Spleen (tissue), 11 donors: ENCODE measurements around the gene EFNA5. TPM values are rescaled to one million over a fixed set of nuclear protein-coding genes. Genes with fewer than 3 reads are reported as not detected.

Experiments
- DNase-seq: peaks from one replicate; pipeline ENCODE4 v3.0.0-alpha.2; 2020
- H3K27ac ChIP-seq, 8 donors: fragments of 200-600 bp; sonication (generic) in 7 of 8; 1 replicate in 4 of 8; 2 replicates in 4 of 8; pipeline versions ENCODE4 v1.5.0 to v1.8.0; 2016 to 2021; ENCODE audit warnings: inconsistent platforms in 4 of 8, mild to moderate bottlenecking in 4 of 8, moderate library complexity in 1 of 8
- H3K27me3 ChIP-seq, 7 donors: fragments of 200-600 bp; sonication (generic) in 6 of 7; replicated peaks in 1 of 7; 1 replicate in 4 of 7; 2 replicates in 3 of 7; pipeline versions ENCODE4 v1.5.0 to v1.8.0; 2016 to 2021; ENCODE audit warnings: inconsistent platforms in 3 of 7, mild to moderate bottlenecking in 1 of 7
- H3K36me3 ChIP-seq, 6 donors: fragments of 200-600 bp; sonication (generic) in 5 of 6; 1 replicate in 4 of 6; 2 replicates in 2 of 6; pipeline versions ENCODE4 v1.5.0 to v1.8.0; 2016 to 2021; ENCODE audit warnings: inconsistent platforms in 2 of 6
- H3K4me1 ChIP-seq, 6 donors: fragments of 200-600 bp; sonication (generic) in 5 of 6; 1 replicate in 3 of 6; 2 replicates in 3 of 6; pipeline versions ENCODE4 v1.5.0 to v1.8.0; 2016 to 2021; ENCODE audit warnings: inconsistent platforms in 3 of 6
- H3K4me3 ChIP-seq, 8 donors: fragments of 200-600 bp; sonication (generic) in 7 of 8; 1 replicate in 4 of 8; 2 replicates in 4 of 8; pipeline versions ENCODE4 v1.5.0 to v1.8.0; 2016 to 2021; ENCODE audit warnings: inconsistent platforms in 4 of 8, mild to moderate bottlenecking in 4 of 8, moderate library complexity in 2 of 8
- H3K9me3 ChIP-seq, 8 donors: fragments of 200-600 bp; sonication (generic) in 7 of 8; 1 replicate in 4 of 8; 2 replicates in 4 of 8; pipeline versions ENCODE4 v1.5.0 to v1.8.0; 2016 to 2021; ENCODE audit warnings: inconsistent platforms in 4 of 8
- POLR2A ChIP-seq, 3 donors: fragments of 450-650 bp; IDR thresholded peaks; one replicate each; pipeline ENCODE4 v1.5.1; 2017; ENCODE audit warnings: antibody characterized with exemption in 3 of 3, mild to moderate bottlenecking in 1 of 3
- POLR2AphosphoS5 ChIP-seq, 3 donors: sonication (generic); formaldehyde crosslinking; IDR thresholded peaks; one replicate each; pipeline ENCODE4 v1.5.1; 2017; ENCODE audit warnings: antibody characterized with exemption in 3 of 3
- WGBS, 5 donors: extraction: QIAGEN DNeasy Blood & Tissue Kit in 3 of 5; methylation state at CpG; one replicate each; pipeline versions ENCODE4 v1.1.5 to v1.1.7; 2013 to 2018; 5-methylcytosine and 5-hydroxymethylcytosine counted together
- intact Hi-C: fragments of 100-400 bp; cut with DNase I; formaldehyde crosslinking; loops from one replicate; pipeline ENCODE4 v1.15.0; 2023; ENCODE audit warnings: low total_unique reads
- polyA plus RNA-seq, 3 donors: library from polyadenylated mRNA; stranded (reverse); fragments of 200-250 nt; gene quantifications; one replicate each; pipeline ENCODE4 v1.2.1, GENCODE V29; 2013
- total RNA-seq, 7 donors: library from RNA; depleted of rRNA in 3 of 7; stranded (reverse); fragments of >200 nt in 3 of 7; fragmentation: NEBNext Ultra II Directional in 4 of 7; extraction: Animal tissue kit (Norgen Biotek cat#: 25700) in 4 of 7; gene quantifications; one replicate each; pipeline versions ENCODE4 v1.1.0 to v1.2.1, GENCODE V29; 2016 to 2021
- TF ChIP-seq, protein P1 (sequence below), 11 experiments: fragments of 200-600 bp in 7 of 11; fragments of 450-650 bp in 4 of 11; sonication (generic) in 4 of 11; IDR thresholded peaks in 8 of 11; conservative IDR thresholded peaks in 3 of 11; 1 replicate in 7 of 11; 2 replicates in 4 of 11; pipeline versions ENCODE4 v1.4.0 to v1.8.0; 2016 to 2021; ENCODE audit warnings: antibody characterized with exemption in 11 of 11, inconsistent platforms in 4 of 11, mild to moderate bottlenecking in 1 of 11
- donor health status: healthy with polysubstance abuse.
- donor health status: DM: no; HTN: no; CAD: no; lungs with moderate emphysema.
- donor health status: DM: no; HTN: no; CAD: no.
- donor health status: Bipolar disorder and iron deficiency.
- donor health status: healthy.
- donor health status: DM: no; HTN: no; CAD: no.
- donor health status: DM: yes; HTN: yes; CAD: no.

Gene EFNA5
- total and polyA plus RNA-seq, 10 donors: 0.33 to 29.0 (median 12.2) TPM

GRCh38 chr5:107337281-107337680, 333.5 kb downstream of the EFNA5 start:
- intact Hi-C loops: no loop called here
- H3K9me3 ChIP-seq: no peaks in the 10 kb centered on the region
- TF ChIP-seq POLR2AphosphoS5 (IDR thresholded peaks at IDR 0.05): no peak
- TF ChIP-seq POLR2A (IDR thresholded peaks at IDR 0.05): no peak
- TF ChIP-seq, protein P1, sequence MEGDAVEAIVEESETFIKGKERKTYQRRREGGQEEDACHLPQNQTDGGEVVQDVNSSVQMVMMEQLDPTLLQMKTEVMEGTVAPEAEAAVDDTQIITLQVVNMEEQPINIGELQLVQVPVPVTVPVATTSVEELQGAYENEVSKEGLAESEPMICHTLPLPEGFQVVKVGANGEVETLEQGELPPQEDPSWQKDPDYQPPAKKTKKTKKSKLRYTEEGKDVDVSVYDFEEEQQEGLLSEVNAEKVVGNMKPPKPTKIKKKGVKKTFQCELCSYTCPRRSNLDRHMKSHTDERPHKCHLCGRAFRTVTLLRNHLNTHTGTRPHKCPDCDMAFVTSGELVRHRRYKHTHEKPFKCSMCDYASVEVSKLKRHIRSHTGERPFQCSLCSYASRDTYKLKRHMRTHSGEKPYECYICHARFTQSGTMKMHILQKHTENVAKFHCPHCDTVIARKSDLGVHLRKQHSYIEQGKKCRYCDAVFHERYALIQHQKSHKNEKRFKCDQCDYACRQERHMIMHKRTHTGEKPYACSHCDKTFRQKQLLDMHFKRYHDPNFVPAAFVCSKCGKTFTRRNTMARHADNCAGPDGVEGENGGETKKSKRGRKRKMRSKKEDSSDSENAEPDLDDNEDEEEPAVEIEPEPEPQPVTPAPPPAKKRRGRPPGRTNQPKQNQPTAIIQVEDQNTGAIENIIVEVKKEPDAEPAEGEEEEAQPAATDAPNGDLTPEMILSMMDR (IDR thresholded peaks at IDR 0.05 in 8 of 11, conservative IDR thresholded peaks at IDR 0.05 in 3 of 11): no peak
- H3K27me3 ChIP-seq: no peaks in the 10 kb centered on the region
- 41 to 69% (median 64%) methylated on average over 1 of the region's 1 CpG for WGBS, 5 donors
- no peak for DNase-seq
- H3K27ac ChIP-seq: no peak overlapping the region
- H3K36me3 ChIP-seq: no peaks in the 10 kb centered on the region
- no peak overlapping the region for H3K4me3 ChIP-seq
- no peaks in the 10 kb centered on the region for H3K4me1 ChIP-seq

DNA sequence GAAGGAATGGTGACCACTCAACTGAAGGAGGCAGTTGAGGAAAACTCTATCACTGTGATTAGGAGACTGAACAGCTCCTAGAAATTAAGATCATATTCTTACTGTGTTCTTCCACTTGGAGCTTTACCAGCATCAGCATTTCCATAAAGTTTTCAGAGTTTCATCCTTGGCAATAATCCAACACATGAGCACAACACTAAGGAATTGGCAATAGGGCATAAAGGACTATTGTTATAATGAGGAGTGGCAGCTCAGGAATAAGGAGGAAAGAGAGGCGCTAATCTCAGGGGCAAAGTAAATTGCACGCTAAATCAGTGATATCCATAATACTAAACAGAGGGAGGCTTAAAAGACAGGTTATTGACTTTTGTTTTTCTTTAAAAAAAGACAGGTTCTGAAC, 338.9 kb downstream of the EFNA5 start:
- Histone ChIP-seq H3K4me1 (no peaks in the 10 kb centered on the region), H3K36me3 (no peaks in the 10 kb centered on the region), H3K9me3 (no peaks in the 10 kb centered on the region), H3K27ac (no peak overlapping the region), H3K4me3 (no peak overlapping the region), H3K27me3 (no peaks in the 10 kb centered on the region)
- WGBS, 5 donors: 86 to 92% (median 90%) methylated on average over 2 of the region's 2 CpGs
- intact Hi-C loops: no loop called here
- no peak for DNase-seq
- TF ChIP-seq, protein P1 (IDR thresholded peaks at IDR 0.05 in 8 of 11, conservative IDR thresholded peaks at IDR 0.05 in 3 of 11): no peak
- TF ChIP-seq POLR2A (IDR thresholded peaks at IDR 0.05) (no peak), POLR2AphosphoS5 (IDR thresholded peaks at IDR 0.05) (no peak)

DNA sequence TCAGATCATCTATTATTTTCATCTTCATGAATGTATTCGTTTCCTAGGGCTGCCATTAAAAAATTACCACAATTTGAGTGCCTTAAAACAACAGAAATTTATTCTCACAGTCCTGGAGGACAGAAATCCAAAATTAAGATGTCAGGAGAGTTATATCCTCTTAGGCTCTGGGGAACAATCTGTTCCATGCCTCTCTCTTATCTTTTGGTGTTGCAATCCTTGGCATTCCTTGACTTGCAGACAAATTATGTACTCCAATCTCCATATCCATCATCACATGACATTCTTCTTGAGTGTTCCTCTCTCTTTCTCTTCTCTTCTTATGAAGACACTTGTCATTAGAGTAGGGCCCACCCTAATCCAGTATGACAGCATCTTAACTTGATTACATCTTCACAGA, 339.4 kb downstream of the EFNA5 start:
- intact Hi-C loops: no loop called here
- no peaks in the 10 kb centered on the region for H3K36me3 ChIP-seq
- no peak overlapping the region for H3K4me3 ChIP-seq
- no peak for DNase-seq
- no peaks in the 10 kb centered on the region for H3K27me3 ChIP-seq
- H3K27ac ChIP-seq: no peak overlapping the region
- WGBS, 5 donors: 57 to 83% (median 81%) methylated on average over 1 of the region's 1 CpG
- TF ChIP-seq, protein P1 (IDR thresholded peaks at IDR 0.05 in 8 of 11, conservative IDR thresholded peaks at IDR 0.05 in 3 of 11): no peak
- no peak for TF ChIP-seq POLR2A (IDR thresholded peaks at IDR 0.05)
- TF ChIP-seq POLR2AphosphoS5 (IDR thresholded peaks at IDR 0.05): no peak
- no peaks in the 10 kb centered on the region for H3K4me1 ChIP-seq
- H3K9me3 ChIP-seq: no peaks in the 10 kb centered on the region

- no peak overlapping the region for H3K27ac ChIP-seq
- no peaks in the 10 kb centered on the region for H3K4me1 ChIP-seq
- H3K36me3 ChIP-seq: no peaks in the 10 kb centered on the region
- DNase-seq: no peak
- H3K27me3 ChIP-seq: no peaks in the 10 kb centered on the region
- 85 to 93% (median 88%) methylated on average over 9 of the region's 9 CpGs for WGBS, 5 donors
- intact Hi-C loops: no loop called here
- H3K9me3 ChIP-seq: no peaks in the 10 kb centered on the region
- TF ChIP-seq POLR2A (IDR thresholded peaks at IDR 0.05) (no peak), POLR2AphosphoS5 (IDR thresholded peaks at IDR 0.05) (no peak)
- TF ChIP-seq, protein P1 (IDR thresholded peaks at IDR 0.05 in 8 of 11, conservative IDR thresholded peaks at IDR 0.05 in 3 of 11): no peak
- H3K4me3 ChIP-seq: no peak overlapping the region
These were observed 339.8 kb downstream of the EFNA5 start for GRCh38 chr5:107330903-107331302.
